Colonic mucosa (tissue), 4 donors: Measurements from ENCODE around the gene ITGA1. TPM values are rescaled to one million over a fixed set of nuclear protein-coding genes. Genes with fewer than 3 reads are reported as not detected.

Experiments
- DNase-seq: peaks from one replicate; pipeline ENCODE4 v3.0.0-alpha.2; 2020
- H3K27ac ChIP-seq: fragments of 200-600 bp; one replicate; pipeline ENCODE4 v1.8.0; 2021
- H3K27me3 ChIP-seq: fragments of 200-600 bp; one replicate; pipeline ENCODE4 v1.8.0; 2021
- H3K36me3 ChIP-seq: fragments of 200-600 bp; one replicate; pipeline ENCODE4 v1.8.0; 2021
- H3K4me1 ChIP-seq: fragments of 200-600 bp; one replicate; pipeline ENCODE4 v1.8.0; 2021; ENCODE audit warnings: mild to moderate bottlenecking
- H3K4me3 ChIP-seq: fragments of 200-600 bp; one replicate; pipeline ENCODE4 v1.8.0; 2021
- H3K9ac ChIP-seq, 2 donors: one replicate each; pipeline ENCODE4 v1.7.0; 2013; ENCODE audit warnings: control low read depth in 2 of 2, low read depth in 2 of 2, low read length in 2 of 2
- H3K9me3 ChIP-seq: fragments of 200-600 bp; one replicate; pipeline ENCODE4 v1.8.0; 2021
- intact Hi-C: fragments of 100-400 bp; cut with DNase I; formaldehyde crosslinking; loops from one replicate; pipeline ENCODE4 v1.14.1; 2022
- total RNA-seq, 2 donors: library from RNA; stranded (reverse); fragmentation: NEBNext Ultra II Directional in 1 of 2; extraction: Animal tissue kit (Norgen Biotek cat#: 25700) in 1 of 2; gene quantifications; one replicate each; pipeline ENCODE4 v1.2.1, GENCODE V29; 2021
- TF ChIP-seq, protein P1 (sequence below): fragments of 200-600 bp; IDR thresholded peaks from one replicate; pipeline ENCODE4 v1.8.0; 2022; ENCODE audit warnings: antibody characterized with exemption, mild to moderate bottlenecking
- donor health status: healthy.
- donor health status: DM: no; HTN: no; CAD: no.
- donor health status: DM: no; HTN: no; CAD: no.

Gene ITGA1
- total RNA-seq, 2 donors from 2014 or later = 19.2 to 52.5 TPM

DNA sequence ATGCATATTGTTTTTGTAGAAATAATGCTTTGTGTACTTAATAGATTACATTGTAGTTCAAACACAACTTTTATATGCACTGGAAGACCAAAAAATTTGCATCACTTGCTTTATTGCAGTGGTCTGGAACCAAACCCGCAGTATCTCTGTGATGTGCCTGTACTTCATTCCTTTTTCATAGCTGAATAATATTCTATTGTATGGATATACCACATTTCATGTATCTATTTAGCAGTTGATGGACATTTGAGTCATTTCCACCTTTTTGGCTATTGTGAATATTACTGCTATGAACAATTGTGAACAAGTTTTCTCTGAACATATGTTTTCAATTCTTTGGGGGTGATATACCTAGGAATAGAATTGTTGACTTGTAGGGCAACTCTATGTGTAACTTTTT lies 40.1 kb downstream of the ITGA1 start:
- intact Hi-C loops = no loop called here
- Histone ChIP-seq H3K36me3 (no peaks in the 10 kb centered on the region), H3K4me1 (no peaks in the 10 kb centered on the region), H3K4me3 (no peak overlapping the region), H3K27me3 (no peaks in the 10 kb centered on the region), H3K9me3 (no peaks in the 10 kb centered on the region), H3K27ac (no peak overlapping the region), H3K9ac (no peak overlapping the region)
- TF ChIP-seq, protein P1, sequence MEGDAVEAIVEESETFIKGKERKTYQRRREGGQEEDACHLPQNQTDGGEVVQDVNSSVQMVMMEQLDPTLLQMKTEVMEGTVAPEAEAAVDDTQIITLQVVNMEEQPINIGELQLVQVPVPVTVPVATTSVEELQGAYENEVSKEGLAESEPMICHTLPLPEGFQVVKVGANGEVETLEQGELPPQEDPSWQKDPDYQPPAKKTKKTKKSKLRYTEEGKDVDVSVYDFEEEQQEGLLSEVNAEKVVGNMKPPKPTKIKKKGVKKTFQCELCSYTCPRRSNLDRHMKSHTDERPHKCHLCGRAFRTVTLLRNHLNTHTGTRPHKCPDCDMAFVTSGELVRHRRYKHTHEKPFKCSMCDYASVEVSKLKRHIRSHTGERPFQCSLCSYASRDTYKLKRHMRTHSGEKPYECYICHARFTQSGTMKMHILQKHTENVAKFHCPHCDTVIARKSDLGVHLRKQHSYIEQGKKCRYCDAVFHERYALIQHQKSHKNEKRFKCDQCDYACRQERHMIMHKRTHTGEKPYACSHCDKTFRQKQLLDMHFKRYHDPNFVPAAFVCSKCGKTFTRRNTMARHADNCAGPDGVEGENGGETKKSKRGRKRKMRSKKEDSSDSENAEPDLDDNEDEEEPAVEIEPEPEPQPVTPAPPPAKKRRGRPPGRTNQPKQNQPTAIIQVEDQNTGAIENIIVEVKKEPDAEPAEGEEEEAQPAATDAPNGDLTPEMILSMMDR = no peak
- no peak for DNase-seq

DNA sequence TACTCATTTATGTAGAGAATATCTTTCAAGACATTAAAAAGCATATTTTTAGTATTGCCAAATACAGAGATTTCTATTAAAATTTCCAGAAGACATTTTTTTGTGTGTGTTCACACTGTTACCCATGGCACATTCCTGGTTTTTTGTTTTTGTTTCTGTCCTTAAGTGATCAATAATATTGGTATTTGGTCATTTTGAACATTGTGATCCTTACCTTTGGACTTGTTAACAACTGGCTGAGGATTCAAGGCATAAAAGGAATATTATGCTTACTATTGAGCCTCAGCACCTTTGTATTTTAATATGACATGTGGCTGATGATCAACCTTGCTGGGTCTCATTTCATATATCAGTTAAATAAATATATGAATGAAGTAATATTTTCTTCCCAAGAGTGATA lies 41.9 kb downstream of the ITGA1 start:
- Histone ChIP-seq H3K9me3 (no peaks in the 10 kb centered on the region), H3K4me3 (no peak overlapping the region), H3K27me3 (no peaks in the 10 kb centered on the region), H3K36me3 (no peaks in the 10 kb centered on the region), H3K4me1 (no peaks in the 10 kb centered on the region), H3K9ac (no peak overlapping the region), H3K27ac (no peak overlapping the region)
- intact Hi-C loops = no loop called here
- TF ChIP-seq, protein P1 = no peak
- no peak for DNase-seq

DNA sequence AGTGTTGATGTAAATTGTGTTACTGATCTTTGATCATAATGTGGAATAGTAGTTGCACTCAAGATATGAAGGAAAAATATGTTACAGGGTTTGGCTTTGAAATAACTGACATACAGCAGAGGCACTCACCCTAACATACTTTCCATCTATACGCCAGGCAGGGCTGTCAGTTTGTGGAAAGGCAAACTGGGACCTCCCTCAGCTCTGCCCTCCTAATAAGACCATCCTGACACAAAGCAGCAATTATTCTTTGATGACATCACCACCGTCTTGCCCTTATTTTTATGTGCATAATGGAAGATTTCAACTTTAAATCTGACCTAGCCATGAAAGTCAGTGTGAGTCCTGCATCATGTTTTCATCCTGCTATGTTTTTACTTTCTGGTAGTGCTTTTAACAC lies 42.9 kb downstream of the ITGA1 start:
- Histone ChIP-seq H3K4me1 (no peaks in the 10 kb centered on the region), H3K36me3 (no peaks in the 10 kb centered on the region), H3K9me3 (no peaks in the 10 kb centered on the region), H3K4me3 (no peak overlapping the region), H3K9ac (no peak overlapping the region), H3K27me3 (no peaks in the 10 kb centered on the region), H3K27ac (no peak overlapping the region)
- no peak for DNase-seq
- TF ChIP-seq, protein P1 = no peak
- intact Hi-C loops = no loop called here

DNA sequence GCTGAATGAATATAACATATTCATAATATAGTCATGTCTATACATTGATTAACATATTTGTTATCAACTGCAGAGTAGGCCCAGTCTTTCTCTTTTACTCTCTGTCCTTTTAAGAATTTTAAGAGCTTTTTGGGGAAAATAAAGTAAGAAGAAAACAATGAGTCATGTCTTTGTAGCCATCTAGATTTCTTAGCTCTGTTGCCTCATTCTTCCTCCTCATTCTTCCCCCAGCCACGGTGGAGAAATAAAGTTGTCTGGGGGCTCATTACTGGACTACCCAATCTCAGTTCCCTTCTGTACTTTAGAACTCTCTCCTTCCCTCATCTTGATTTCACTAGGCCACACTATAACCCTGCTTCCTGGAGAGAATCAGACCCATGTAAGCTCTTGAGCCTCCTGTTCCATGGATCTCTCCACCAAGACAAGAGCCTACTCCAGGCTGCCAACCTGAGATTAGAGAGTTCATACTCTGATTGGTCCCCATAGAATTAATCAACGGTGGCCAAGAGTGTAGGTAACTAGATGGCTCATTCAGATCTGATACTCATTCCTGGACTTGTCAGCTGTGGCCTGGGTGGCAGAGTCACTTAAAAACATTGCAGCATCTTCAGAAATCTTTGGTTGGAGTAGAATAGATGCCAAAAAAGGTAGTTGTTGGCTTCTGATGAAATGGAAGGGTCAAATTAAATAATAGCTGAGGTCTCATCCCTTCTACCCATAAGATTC lies 44.2 kb downstream of the ITGA1 start:
- no peak overlapping the region for H3K27ac ChIP-seq
- no peaks in the 10 kb centered on the region for H3K27me3 ChIP-seq
- H3K4me1 ChIP-seq = no peaks in the 10 kb centered on the region
- H3K9ac ChIP-seq = no peak overlapping the region
- no peaks in the 10 kb centered on the region for H3K36me3 ChIP-seq
- H3K4me3 ChIP-seq = no peak overlapping the region
- TF ChIP-seq, protein P1 = no peak
- H3K9me3 ChIP-seq = no peaks in the 10 kb centered on the region
- intact Hi-C loops = no loop called here
- DNase-seq = no peak

DNA sequence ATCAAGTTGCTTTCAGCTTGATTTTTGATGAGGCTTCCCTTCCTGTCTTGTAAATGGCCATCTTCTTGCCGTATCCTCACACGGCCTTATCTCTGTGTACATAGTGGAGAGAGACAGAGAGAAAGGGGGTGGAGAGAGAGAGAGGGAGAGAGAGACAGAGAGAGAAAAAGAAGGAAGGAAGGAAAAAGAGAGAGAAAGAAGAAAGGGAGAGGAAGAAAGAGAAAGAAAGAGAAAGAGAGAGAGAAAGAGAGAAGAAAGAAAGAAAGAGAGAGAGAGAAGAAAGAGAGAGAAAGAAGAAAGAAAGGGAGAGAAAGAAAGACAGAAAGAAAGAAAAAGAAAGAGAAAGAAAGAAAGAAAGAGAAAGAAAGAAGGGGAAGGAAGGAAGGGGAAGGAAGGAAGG lies 46.6 kb downstream of the ITGA1 start:
- Histone ChIP-seq H3K36me3 (no peaks in the 10 kb centered on the region), H3K4me1 (no peaks in the 10 kb centered on the region), H3K27me3 (no peaks in the 10 kb centered on the region), H3K4me3 (no peak overlapping the region), H3K9me3 (no peaks in the 10 kb centered on the region), H3K27ac (no peak overlapping the region), H3K9ac (no peak overlapping the region)
- DNase-seq = no peak
- intact Hi-C loops = no loop called here
- TF ChIP-seq, protein P1 = no peak
